Common myeloid progenitor, CD34-positive (primary cell): Measurements from ENCODE around the gene ZFPL1.

Source experiments
- CTCF ChIA-PET: fragments of 350-600 bp; sonication (Branson Sonifier 250); formaldehyde crosslinking; loops from one replicate; lab custom pipeline; 2021; ENCODE audit warnings: antibody characterized with exemption; lab: Charles Lee
- POLR2A ChIA-PET: fragments of 350-600 bp; sonication (Branson Sonifier 250); formaldehyde crosslinking; loops from one replicate; lab custom pipeline; 2021; ENCODE audit warnings: antibody characterized with exemption; lab: Charles Lee
- DNase-seq, 3 donors: peaks; one replicate each; pipeline versions ENCODE4 v3.0.0 to v3.0.0-alpha.2; 2013
- H3K27ac ChIP-seq, 2 experiments: 1 replicate in 1 of 2; 2 replicates in 1 of 2; pipeline ENCODE4 v1.7.0; 2013; ENCODE audit warnings: inconsistent platforms in 2 of 2, low read length in 2 of 2, mild to moderate bottlenecking in 2 of 2, low read depth in 1 of 2, moderate library complexity in 1 of 2; ENCODE audit not compliant: severe bottlenecking in 2 of 2, insufficient read depth in 1 of 2, poor library complexity in 1 of 2
- H3K27me3 ChIP-seq, 5 experiments: replicated peaks in 2 of 5; 1 replicate in 3 of 5; 2 replicates in 2 of 5; pipeline versions ENCODE4 v1.6.1 to v1.7.0; 2013; ENCODE audit warnings: low read length in 4 of 5, mild to moderate bottlenecking in 2 of 5, moderate library complexity in 2 of 5, inconsistent platforms in 1 of 5; ENCODE audit not compliant: insufficient read depth in 5 of 5, control insufficient read depth in 4 of 5
- H3K36me3 ChIP-seq, 4 experiments: 1 replicate in 2 of 4; 2 replicates in 2 of 4; pipeline versions ENCODE4 v1.6.1 to v1.7.0; 2013; ENCODE audit warnings: low read length in 3 of 4, control low read depth in 1 of 4, mild to moderate bottlenecking in 1 of 4; ENCODE audit not compliant: control insufficient read depth in 4 of 4, insufficient read depth in 4 of 4
- H3K4me1 ChIP-seq, 4 experiments: 1 replicate in 3 of 4; 2 replicates in 1 of 4; pipeline versions ENCODE4 v1.6.1 to v1.7.1; 2013; ENCODE audit warnings: low read length in 3 of 4, mild to moderate bottlenecking in 3 of 4, control low read depth in 1 of 4, inconsistent platforms in 1 of 4, moderate library complexity in 1 of 4; ENCODE audit not compliant: control insufficient read depth in 4 of 4, insufficient read depth in 4 of 4; ENCODE audit errors: control extremely low read depth in 1 of 4
- H3K4me3 ChIP-seq, 7 experiments: 1 replicate in 4 of 7; 2 replicates in 3 of 7; pipeline versions ENCODE4 v1.5.1 to v1.7.0; 2013; ENCODE audit warnings: mild to moderate bottlenecking in 7 of 7, low read length in 6 of 7, moderate library complexity in 6 of 7, inconsistent platforms in 2 of 7, low read depth in 2 of 7, control low read depth in 1 of 7; ENCODE audit not compliant: insufficient read depth in 4 of 7, control insufficient read depth in 1 of 7; ENCODE audit errors: extremely low read depth in 1 of 7
- H3K9me3 ChIP-seq, 5 experiments: 1 replicate in 4 of 5; 2 replicates in 1 of 5; pipeline versions ENCODE4 v1.6.1 to v1.7.1; 2013; ENCODE audit warnings: low read length in 4 of 5, mild to moderate bottlenecking in 2 of 5, inconsistent platforms in 1 of 5, low read depth in 1 of 5, moderate library complexity in 1 of 5; ENCODE audit not compliant: control insufficient read depth in 4 of 5, insufficient read depth in 2 of 5; ENCODE audit errors: control extremely low read depth in 1 of 5
- WGBS: methylation state at CpG from one replicate; pipeline ENCODE4 v1.1.5; 2013; ENCODE audit not compliant: insufficient coverage; 5-methylcytosine and 5-hydroxymethylcytosine counted together

ZFPL1 gene

DNA sequence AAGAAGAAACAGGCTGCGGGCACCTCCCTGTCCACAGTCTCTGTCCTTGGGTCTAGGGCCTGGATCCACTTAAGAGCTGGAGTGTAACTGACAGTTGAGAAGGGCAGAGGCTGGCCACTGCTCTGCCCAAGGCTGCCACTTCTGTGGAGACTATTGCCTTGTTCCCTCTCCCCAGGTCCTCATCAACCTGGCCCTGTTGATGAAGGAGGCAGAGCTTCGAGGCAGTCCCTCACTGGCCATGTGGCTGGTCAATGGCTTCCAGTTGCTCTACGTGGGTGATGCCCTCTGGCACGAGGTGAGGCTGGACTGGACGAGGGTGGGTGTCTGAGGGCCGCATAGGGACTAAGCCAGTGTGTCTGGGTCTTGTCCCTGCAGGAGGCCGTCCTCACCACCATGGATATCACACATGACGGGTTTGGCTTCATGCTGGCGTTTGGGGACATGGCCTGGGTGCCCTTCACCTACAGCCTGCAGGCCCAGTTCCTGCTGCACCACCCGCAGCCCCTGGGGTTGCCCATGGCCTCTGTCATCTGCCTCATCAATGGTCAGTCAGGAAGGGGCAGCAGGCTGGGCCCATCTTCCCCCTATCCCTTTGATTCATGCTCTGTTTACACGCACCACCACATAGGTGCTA is 30.6 kb downstream of the ZFPL1 start:
- ChIA-PET POLR2A (no interaction called here), CTCF (interaction anchor here (1.1 to 1.8 kb wide), 5 partner anchors 12 to 181 kb away, joined by 3 to 4 read pairs (median 3); no protein-coding TSS in a partner anchor)
- no peaks in the 10 kb centered on the region for H3K9me3 ChIP-seq
- no peak overlapping the region for H3K4me3 ChIP-seq
- no peaks in the 10 kb centered on the region for H3K27me3 ChIP-seq
- DNase-seq, result no peak
- H3K4me1 ChIP-seq, result peaks cover 0 to 57% (median 43%) of the 10 kb centered on the region in 4 experiments
- H3K36me3 ChIP-seq, result peaks cover 0 to 49% (median 18%) of the 10 kb centered on the region in 4 experiments
- 97% methylated on average over 11 of the region's 11 CpGs for WGBS
- H3K27ac ChIP-seq, result no peak overlapping the region

DNA sequence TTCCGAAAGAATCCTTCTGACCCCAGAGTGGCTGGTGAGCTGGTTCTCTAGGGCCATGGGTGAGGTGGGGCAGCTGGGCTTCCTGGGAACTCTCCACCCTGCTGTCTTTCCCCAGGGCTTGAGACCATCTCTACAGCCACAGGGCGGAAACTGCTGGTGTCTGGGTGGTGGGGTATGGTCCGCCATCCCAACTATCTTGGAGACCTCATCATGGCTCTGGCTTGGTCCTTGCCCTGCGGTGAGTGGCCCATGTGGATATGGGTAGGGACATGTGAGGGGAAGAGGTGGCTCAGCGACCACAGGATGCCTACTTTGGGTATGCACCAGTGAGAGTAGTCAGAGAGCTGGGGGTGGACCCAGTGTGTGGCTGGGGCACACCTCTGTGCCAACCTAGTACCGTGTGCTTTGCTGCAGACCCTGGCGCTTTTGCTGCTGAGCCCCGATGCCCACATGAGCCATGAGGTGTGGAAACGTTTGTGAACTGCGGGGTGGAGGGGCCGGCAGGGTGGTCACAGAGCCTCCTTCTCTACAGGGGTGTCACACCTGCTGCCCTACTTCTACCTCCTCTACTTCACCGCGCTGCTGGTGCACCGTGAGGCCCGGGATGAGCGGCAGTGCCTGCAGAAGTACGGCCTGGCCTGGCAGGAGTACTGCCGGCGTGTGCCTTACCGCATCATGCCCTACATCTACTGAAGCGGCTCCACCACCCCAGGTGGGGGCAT is 31.5 kb downstream of the ZFPL1 start:
- Histone ChIP-seq H3K36me3 (peaks cover 4 to 55% (median 21%) of the 10 kb centered on the region in 4 experiments), H3K27ac (no peak overlapping the region), H3K9me3 (no peaks in the 10 kb centered on the region), H3K27me3 (no peaks in the 10 kb centered on the region), H3K4me1 (peaks cover 0 to 60% (median 41%) of the 10 kb centered on the region in 4 experiments), H3K4me3 (no peak overlapping the region)
- WGBS, result 98% methylated on average over 20 of the region's 21 CpGs
- DNase-seq, result no peak
- ChIA-PET CTCF (interaction anchor here (0.8 to 3.3 kb wide), 4 partner anchors 10 to 65 kb away, joined by 3 to 14 read pairs (median 4); partner anchors contain the start of gene VPS51), POLR2A (interaction anchor here (3.7 kb wide), 1 partner anchor 19 kb away, joined by 26 read pairs; the partner anchor contains the start of gene SYVN1)

DNA sequence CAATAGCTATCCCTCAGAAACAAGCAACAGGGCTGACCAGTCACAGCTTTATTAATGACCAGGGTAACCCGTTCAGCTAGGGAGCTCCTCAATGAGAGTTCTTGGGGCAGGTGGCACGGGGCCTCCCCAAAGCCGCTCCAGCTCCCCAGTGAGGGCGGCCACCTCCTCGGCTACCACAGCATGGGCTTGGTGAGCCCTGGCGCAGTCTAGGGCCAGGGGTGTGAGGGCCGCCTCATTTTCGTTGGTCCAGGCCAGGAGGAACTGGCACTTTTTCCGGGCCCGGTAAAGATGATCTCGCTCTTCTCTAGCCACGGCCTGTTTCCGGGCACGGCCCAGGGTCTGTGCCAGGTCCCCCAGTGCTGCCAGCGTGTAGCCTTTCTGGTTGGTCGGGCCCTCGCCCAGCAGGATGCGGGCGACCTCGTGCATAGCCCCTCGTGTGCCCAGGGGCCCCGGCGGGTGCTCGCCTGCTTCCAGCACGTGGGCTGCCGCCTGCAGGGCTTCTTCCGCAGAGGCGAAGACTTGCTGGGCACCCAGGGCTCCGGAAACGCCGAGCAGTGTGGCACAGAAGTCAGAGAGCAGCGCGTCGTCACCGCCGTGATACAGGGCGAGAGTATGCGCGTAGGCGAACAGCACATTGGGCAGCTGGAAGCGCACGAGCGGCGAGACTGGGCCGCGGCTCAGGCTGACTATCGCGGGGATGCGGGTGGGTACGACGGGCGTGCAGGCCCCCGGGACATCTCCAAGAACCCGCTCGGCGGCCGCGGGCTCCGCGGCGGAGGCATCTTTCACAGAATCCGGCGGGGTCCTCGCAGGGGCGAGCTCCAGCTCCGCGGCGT is 32.6 kb downstream of the ZFPL1 start:
- DNase-seq, result peak in 2 of 3 donors; percentile 57 to 68
- H3K4me1 ChIP-seq, result peaks cover 6 to 58% (median 42%) of the 10 kb centered on the region in 4 experiments
- H3K36me3 ChIP-seq, result peaks cover 4 to 57% (median 22%) of the 10 kb centered on the region in 4 experiments
- no peaks in the 10 kb centered on the region for H3K27me3 ChIP-seq
- H3K27ac ChIP-seq, result peak overlapping the region; percentile 68 to 86
- WGBS, result 29% methylated on average over 68 of the region's 68 CpGs
- POLR2A ChIA-PET, result interaction anchor here (1.0 to 3.7 kb wide), 5 partner anchors 11 to 65 kb away, joined by 3 to 26 read pairs (median 5); partner anchors contain the start of genes CAPN1 and SYVN1
- CTCF ChIA-PET, result interaction anchor here (0.8 to 3.4 kb wide), 11 partner anchors 7 to 329 kb away, joined by 3 to 23 read pairs (median 5); partner anchors contain the start of genes CAPN1, SPDYC and VPS51
- H3K9me3 ChIP-seq, result no peaks in the 10 kb centered on the region
- peak overlapping the region; percentile 50 to 90 (median 88) for H3K4me3 ChIP-seq

DNA sequence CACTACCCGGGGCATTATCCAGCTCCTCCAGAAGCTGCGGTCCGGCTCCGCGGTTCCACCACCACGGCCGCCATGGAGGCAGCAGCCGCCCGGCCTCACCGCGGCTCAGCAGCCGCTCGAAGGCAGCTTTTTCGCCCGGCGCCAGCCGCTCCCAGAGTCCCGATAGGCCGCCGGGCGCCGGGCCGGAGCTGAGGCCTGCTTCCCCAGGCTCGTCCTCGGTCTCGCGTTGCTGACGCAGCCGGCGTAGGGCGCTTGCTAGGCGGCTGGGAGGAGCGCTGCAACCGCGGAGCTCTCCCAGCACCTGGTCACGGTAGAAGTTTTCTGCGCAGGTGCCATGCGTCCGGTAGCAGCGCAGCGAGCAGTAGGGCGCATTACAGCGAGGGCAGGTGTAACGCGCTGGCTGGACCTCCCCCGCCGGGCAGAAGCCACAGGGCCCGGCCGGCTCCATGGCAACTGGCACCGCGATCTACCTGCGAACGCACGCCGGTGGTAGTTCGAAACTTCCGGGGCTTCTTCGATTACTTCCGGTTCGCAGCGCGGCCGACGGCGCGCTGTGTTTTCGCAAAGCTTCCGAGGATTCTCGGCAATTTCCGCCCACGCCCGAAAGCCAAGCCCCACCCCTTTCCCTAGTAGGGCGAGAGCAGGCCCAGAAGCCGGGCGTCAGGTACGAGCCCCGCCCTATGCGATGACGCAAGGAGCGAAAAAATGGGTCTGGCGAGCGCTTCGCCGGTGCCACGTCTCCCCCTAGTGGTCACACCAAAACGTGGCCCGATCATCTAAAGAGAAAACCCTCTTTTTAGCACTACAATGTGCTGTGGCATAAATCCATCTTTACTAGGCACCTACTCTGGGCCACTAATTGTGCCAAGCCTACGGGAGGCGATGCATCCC is 33.4 kb downstream of the ZFPL1 start, which contains the start of gene ZNHIT2:
ZNHIT2 (minus strand) TSS at position 496 of the 891 bp plus-strand sequence; CDS start at position 448, 48 bp downstream.
- Histone ChIP-seq H3K9me3 (no peaks in the 10 kb centered on the region), H3K4me3 (peak within 1 kb of the TSS; percentile 50 to 90 (median 88)), H3K27me3 (no peaks in the 10 kb centered on the region), H3K27ac (peak within 1 kb of the TSS; percentile 68 to 86), H3K36me3 (peaks cover 4 to 57% (median 22%) of the 10 kb centered on the region in 4 experiments), H3K4me1 (peaks cover 6 to 52% (median 36%) of the 10 kb centered on the region in 4 experiments)
- DNase-seq, result peak; percentile 99 to 100 (median 99)
- ChIA-PET POLR2A (interaction anchor here (0.8 to 3.7 kb wide), 10 partner anchors 10 to 239 kb away, joined by 3 to 26 read pairs (median 4); partner anchors contain the start of genes ARL2, CAPN1, EHD1 and SYVN1), CTCF (interaction anchor here (0.8 to 3.4 kb wide), 14 partner anchors 8 to 330 kb away, joined by 3 to 23 read pairs (median 4); partner anchors contain the start of genes BATF2, CAPN1 and SPDYC)
- under 1% methylated on average over 82 of the region's 89 CpGs for WGBS

DNA sequence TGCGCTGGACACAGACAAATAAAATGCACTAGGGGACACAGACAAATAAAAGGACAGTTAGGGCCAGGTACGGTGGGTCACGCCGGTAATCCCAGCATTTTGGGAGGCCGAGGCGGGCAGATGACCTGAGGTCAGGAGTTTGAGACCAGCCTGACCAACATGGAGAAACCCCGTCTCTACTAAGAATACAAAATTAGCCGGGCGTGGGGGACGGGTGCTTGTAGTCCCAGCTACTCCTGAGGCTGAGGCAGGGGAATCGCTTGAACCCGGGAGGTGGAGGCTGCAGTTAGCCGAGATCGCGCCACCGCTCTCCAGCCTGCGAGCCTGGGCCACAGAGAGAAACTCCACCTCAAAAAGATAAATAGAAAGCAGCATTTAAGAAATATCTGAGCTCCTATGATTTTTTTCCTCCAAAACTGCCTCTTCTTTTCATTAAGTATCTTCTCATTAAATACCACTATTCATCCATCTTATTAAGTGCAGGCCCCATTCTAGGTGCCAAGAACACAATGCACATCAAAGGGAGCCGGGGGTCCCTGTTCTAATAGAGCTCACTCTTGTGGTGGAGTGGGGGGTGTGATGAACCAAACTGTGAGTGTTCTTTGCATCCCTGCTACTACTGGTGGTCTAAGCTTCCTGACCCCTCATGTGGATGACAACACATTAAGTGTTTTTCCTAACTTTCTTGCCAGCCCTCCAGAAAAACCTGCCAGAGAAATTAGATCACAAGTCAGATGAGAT is 34.2 kb downstream of the ZFPL1 start:
- Histone ChIP-seq H3K27me3 (no peaks in the 10 kb centered on the region), H3K4me1 (peaks cover 7 to 50% (median 35%) of the 10 kb centered on the region in 4 experiments), H3K9me3 (no peaks in the 10 kb centered on the region), H3K4me3 (no peak overlapping the region), H3K27ac (peak overlapping the region in 1 of 2 experiments; percentile 34), H3K36me3 (peaks cover 4 to 57% (median 22%) of the 10 kb centered on the region in 4 experiments)
- 96% methylated on average over 17 of the region's 18 CpGs for WGBS
- ChIA-PET POLR2A (interaction anchor here (0.8 to 3.7 kb wide), 7 partner anchors 14 to 240 kb away, joined by 3 to 26 read pairs (median 5); partner anchors contain the start of genes ARL2, CAPN1, EHD1 and SYVN1), CTCF (interaction anchor here (0.8 to 4.8 kb wide), 13 partner anchors 8 to 331 kb away, joined by 3 to 35 read pairs (median 5); partner anchors contain the start of genes BATF2, CAPN1 and TM7SF2)
- no peak for DNase-seq
